Mucosa of rectum (tissue), 2 donors: ENCODE data around the gene TOX2.

Source experiments
- H3K27ac ChIP-seq, 2 donors: one replicate each; pipeline ENCODE4 v1.7.0; 2013; ENCODE audit warnings: inconsistent platforms in 2 of 2, low read depth in 2 of 2, low read length in 2 of 2
- H3K27me3 ChIP-seq, 2 donors: one replicate each; pipeline ENCODE4 v1.7.0; 2013; ENCODE audit warnings: low read length in 2 of 2; ENCODE audit not compliant: control insufficient read depth in 2 of 2, insufficient read depth in 2 of 2
- H3K36me3 ChIP-seq, 2 donors: one replicate each; pipeline ENCODE4 v1.7.0; 2013; ENCODE audit warnings: low read length in 2 of 2; ENCODE audit not compliant: control insufficient read depth in 2 of 2, insufficient read depth in 2 of 2
- H3K4me1 ChIP-seq, 2 donors: one replicate each; pipeline ENCODE4 v1.7.0; 2013; ENCODE audit warnings: low read length in 2 of 2, mild to moderate bottlenecking in 1 of 2; ENCODE audit not compliant: control insufficient read depth in 2 of 2, insufficient read depth in 2 of 2
- H3K4me3 ChIP-seq, 2 donors: one replicate each; pipeline ENCODE4 v1.7.0; 2013; ENCODE audit warnings: low read length in 2 of 2
- H3K9ac ChIP-seq, 2 donors: one replicate each; pipeline ENCODE4 v1.7.0; 2013; ENCODE audit warnings: low read length in 2 of 2, low read depth in 1 of 2, mild to moderate bottlenecking in 1 of 2
- H3K9me3 ChIP-seq, 2 donors: one replicate each; pipeline ENCODE4 v1.7.0; 2013; ENCODE audit warnings: low read length in 2 of 2; ENCODE audit not compliant: control insufficient read depth in 2 of 2
- donor health status: healthy.
- donor health status: Normal muscosa, but diverticular disease.

The TOX2 gene

GRCh38 chr20:44072384-44072783 is 157.7 kb downstream of the TOX2 start:
- Histone ChIP-seq H3K4me3 (no peak overlapping the region), H3K27ac (no peak overlapping the region), H3K9me3 (no peaks in the 10 kb centered on the region), H3K36me3 (no peaks in the 10 kb centered on the region), H3K9ac (no peak overlapping the region), H3K27me3 (no peaks in the 10 kb centered on the region), H3K4me1 (peaks cover 0 to 8% of the 10 kb centered on the region in 2 donors)

DNA sequence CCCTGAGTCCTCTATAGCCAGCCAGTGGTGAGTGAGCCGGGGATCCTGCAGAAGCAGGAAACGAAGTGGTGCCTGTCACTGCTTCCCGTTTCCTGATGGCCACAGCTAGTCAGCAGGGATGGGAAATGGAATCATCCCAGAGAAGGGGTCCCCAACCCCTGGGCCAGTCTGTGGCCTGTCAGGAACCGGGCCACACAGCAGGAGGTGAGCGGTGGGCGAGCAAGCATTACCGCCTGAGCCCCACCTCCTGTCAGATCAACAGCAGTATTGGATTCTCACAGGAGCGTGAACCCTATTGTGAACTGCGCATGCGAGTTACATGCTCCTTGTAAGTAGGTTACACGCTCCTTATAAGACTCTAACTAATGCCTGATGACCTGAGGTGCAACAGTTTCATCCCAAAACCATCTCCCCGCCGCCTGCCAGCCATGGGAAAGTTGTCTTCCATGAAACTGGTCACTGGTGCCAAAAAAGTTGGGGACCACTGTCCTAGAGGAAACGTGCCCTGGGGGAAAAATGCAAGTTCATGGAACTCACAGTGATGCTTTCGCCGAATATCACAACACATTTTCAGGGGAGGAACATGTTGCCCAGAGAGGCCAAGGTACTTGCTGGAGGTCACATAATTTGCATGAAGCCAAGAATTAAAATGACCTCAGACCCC is 158.5 kb downstream of the TOX2 start:
- H3K9ac ChIP-seq, result no peak overlapping the region
- no peaks in the 10 kb centered on the region for H3K27me3 ChIP-seq
- peaks cover 0 to 5% of the 10 kb centered on the region in 2 donors for H3K4me1 ChIP-seq
- no peak overlapping the region for H3K27ac ChIP-seq
- H3K9me3 ChIP-seq, result no peaks in the 10 kb centered on the region
- H3K4me3 ChIP-seq, result no peak overlapping the region
- H3K36me3 ChIP-seq, result no peaks in the 10 kb centered on the region

- Histone ChIP-seq H3K9me3 (no peaks in the 10 kb centered on the region), H3K4me1 (peaks cover 0 to 5% of the 10 kb centered on the region in 2 donors), H3K36me3 (no peaks in the 10 kb centered on the region), H3K27me3 (no peaks in the 10 kb centered on the region), H3K4me3 (no peak overlapping the region), H3K27ac (no peak overlapping the region), H3K9ac (no peak overlapping the region)
Observed at GRCh38 chr20:44073675-44074071, 159.0 kb downstream of the TOX2 start.

DNA sequence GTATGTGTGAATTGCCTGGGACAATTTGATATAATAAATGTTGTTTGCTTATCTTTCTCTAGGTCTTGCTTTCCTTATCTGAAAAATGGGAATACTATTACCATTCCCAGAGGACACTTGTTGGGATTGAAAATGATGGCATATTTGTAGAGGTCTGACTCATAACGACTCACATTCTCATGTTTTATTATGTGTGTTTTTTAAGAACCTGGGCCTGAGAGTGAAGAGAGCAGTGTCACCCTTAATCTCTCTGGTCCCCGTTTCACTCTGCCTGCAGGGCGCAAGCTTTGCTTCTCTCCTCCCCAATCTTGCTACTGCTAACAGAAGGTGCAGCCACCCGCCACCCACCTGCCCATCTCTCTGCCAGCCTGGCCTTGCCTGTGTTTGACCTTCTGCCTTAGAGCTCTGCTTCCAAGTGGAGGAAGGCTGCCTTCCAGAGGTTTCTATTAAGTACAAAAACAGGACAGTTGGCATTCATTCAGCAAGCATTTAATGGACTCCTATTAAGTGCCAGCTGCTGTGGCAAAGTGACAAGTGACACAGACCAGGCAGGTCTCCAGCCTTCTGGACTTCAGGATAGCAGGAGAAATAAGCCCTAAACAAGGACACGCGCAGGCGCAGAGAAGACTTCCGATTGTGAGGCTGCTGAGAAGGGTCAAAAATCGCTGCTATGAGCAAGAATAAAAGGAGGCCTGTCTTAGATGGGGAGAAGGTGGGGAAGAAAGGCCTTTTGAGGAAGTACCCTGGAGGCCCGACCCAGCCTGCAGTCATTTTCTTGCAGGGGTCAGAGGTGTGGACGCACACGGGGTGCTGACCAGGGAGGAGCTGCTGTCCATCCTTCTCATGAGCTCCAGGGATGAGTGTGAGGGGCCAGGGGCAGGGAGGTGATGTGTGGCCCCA is 159.8 kb downstream of the TOX2 start:
- no peaks in the 10 kb centered on the region for H3K36me3 ChIP-seq
- peaks cover 0 to 5% of the 10 kb centered on the region in 2 donors for H3K4me1 ChIP-seq
- H3K27me3 ChIP-seq, result no peaks in the 10 kb centered on the region
- no peak overlapping the region for H3K27ac ChIP-seq
- no peak overlapping the region for H3K4me3 ChIP-seq
- no peaks in the 10 kb centered on the region for H3K9me3 ChIP-seq
- no peak overlapping the region for H3K9ac ChIP-seq

DNA sequence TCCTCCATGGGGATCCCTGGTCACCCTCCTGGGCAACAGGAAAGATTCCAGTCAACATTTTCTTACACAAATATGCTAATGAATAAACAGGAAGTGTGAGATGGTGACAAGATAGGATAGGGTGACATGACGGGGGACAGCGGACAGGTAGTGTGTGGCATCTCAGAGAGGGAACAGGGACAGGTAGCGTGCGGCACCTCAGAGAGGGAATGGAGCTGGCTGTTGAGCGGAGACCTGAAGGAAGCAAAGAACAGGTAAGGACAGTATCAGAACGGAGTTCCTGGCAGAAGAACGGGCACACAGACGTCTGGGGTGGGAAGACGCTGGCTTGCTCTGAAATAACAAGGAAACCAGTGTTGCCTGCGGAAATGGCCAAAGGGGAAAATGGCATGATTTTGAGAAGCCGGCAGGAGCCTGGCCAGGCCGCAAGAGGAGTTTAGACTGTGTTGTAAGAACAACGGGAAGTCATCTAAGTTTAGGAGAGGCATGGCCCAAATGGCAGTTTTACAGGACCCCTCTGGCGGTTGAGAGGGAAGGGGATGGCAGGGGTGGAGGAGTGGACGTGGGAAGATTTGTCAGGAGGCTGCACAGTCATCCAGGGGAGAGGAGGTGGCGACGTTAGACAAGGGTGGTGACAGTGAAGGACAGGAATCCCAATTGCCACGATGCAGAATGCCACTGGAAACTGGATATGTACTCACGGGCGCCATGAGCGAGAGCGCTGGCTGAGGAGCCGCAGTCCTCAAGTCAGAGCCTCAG is 160.7 kb downstream of the TOX2 start:
- Histone ChIP-seq H3K36me3 (no peaks in the 10 kb centered on the region), H3K27me3 (no peaks in the 10 kb centered on the region), H3K9me3 (no peaks in the 10 kb centered on the region), H3K4me1 (peaks cover 0 to 5% of the 10 kb centered on the region in 2 donors), H3K4me3 (no peak overlapping the region), H3K9ac (no peak overlapping the region), H3K27ac (no peak overlapping the region)

- H3K4me3 ChIP-seq, result no peak overlapping the region
- no peak overlapping the region for H3K9ac ChIP-seq
- H3K36me3 ChIP-seq, result no peaks in the 10 kb centered on the region
- H3K9me3 ChIP-seq, result no peaks in the 10 kb centered on the region
- H3K27ac ChIP-seq, result no peak overlapping the region
- H3K27me3 ChIP-seq, result no peaks in the 10 kb centered on the region
- peaks cover 0 to 3% of the 10 kb centered on the region in 2 donors for H3K4me1 ChIP-seq
Observed at GRCh38 chr20:44075950-44076232, 161.2 kb downstream of the TOX2 start.

DNA sequence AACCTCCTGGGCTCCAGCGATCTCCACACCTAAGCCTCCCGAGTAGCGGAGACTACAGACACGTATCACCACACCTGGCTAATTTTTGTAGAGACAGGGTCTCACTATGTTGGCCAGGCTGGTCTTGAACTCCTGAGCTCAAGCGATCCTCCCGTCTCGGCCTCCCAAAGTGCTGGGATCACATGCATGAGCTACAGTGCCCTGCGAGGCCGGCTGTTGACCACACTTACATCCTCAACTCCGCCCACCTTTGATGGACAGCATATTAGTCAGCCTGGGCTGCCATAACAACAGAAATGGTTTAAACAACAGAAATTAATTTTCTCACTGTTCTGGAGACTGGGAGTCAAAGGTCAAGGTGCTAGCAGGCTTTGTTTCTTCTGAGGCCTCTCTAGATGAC is 164.6 kb downstream of the TOX2 start:
- no peaks in the 10 kb centered on the region for H3K36me3 ChIP-seq
- H3K27ac ChIP-seq, result no peak overlapping the region
- H3K4me3 ChIP-seq, result no peak overlapping the region
- H3K4me1 ChIP-seq, result no peaks in the 10 kb centered on the region
- H3K9ac ChIP-seq, result no peak overlapping the region
- no peaks in the 10 kb centered on the region for H3K27me3 ChIP-seq
- no peaks in the 10 kb centered on the region for H3K9me3 ChIP-seq

DNA sequence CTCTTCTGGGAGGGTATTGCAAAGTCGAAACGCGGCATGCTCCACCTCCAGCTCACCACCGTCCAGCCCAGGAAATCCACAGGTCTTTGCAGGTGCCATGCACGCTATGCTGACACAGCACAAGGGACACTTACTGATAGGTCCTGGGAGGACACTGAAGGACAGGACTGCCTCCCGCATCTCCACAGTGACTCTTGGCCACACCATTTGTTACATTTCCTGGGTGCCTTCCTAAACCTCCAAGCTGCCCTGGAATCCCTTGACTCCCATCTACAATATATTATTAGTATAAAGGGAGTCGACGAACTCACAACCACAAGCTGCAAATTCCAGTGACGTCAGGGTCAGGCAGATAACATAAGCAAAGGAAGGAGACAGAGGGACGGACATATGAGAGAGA is 165.4 kb downstream of the TOX2 start:
- H3K9me3 ChIP-seq, result no peaks in the 10 kb centered on the region
- H3K4me1 ChIP-seq, result no peaks in the 10 kb centered on the region
- no peaks in the 10 kb centered on the region for H3K36me3 ChIP-seq
- H3K9ac ChIP-seq, result peak overlapping the region in 1 of 2 donors; percentile 14
- no peaks in the 10 kb centered on the region for H3K27me3 ChIP-seq
- H3K4me3 ChIP-seq, result no peak overlapping the region
- no peak overlapping the region for H3K27ac ChIP-seq

DNA sequence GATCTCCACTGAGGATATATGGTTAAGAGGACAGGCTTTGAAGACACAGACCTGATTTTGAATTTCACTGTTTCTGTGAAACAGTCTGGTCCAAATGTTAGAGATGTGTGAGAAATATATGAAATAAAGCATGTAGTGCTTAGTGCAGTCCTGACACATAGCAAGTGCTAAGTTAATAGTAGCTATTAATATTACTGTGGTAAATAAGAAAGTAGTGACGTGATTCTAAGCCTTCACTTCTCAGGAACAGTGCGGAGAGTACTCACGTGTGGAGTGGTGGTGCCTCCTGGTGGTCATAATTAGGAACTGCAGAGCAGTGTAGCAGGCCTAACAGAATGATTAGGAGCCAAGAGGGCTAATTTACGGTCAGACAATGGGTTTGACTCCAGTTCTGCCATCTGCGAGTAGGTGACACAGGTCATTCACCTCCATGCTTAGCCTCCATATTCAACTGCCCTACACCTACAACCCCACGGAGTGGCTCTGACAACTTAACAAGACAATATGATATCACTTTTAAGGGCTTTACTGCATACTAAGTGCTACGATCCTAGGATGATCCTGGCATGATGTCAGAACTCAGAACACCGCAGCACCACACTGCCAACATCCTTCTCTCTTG is 166.1 kb downstream of the TOX2 start:
- peak overlapping the region in 1 of 2 donors; percentile 14 for H3K9ac ChIP-seq
- H3K4me3 ChIP-seq, result no peak overlapping the region
- H3K27ac ChIP-seq, result no peak overlapping the region
- H3K9me3 ChIP-seq, result no peaks in the 10 kb centered on the region
- no peaks in the 10 kb centered on the region for H3K4me1 ChIP-seq
- H3K27me3 ChIP-seq, result no peaks in the 10 kb centered on the region
- H3K36me3 ChIP-seq, result no peaks in the 10 kb centered on the region

DNA sequence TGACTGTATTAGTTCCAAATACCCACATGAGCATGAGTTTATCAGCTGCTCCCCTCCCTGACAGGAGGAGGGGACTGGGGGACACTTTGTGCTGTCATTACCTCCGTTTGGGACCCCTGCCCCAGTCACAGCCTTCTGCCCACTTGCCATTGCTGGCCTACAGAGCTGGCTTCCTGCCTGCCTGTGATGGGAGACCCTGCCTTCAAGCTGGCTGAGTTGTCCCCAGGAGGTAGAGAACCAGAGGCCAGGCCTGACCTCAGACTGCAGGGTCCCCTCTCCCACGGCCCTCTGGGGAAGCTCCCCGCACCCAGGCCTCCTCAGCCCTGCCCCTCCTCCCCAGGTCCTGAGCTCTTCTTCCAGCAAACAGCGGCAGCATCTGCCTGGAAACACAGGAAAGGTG is 166.8 kb downstream of the TOX2 start:
- H3K4me3 ChIP-seq, result no peak overlapping the region

More for the DNA sequence above, 166.8 kb downstream of the TOX2 start:
- H3K36me3 ChIP-seq, result no peaks in the 10 kb centered on the region
- H3K27ac ChIP-seq, result no peak overlapping the region
- no peaks in the 10 kb centered on the region for H3K27me3 ChIP-seq
- H3K9ac ChIP-seq, result no peak overlapping the region
- H3K4me1 ChIP-seq, result no peaks in the 10 kb centered on the region
- no peaks in the 10 kb centered on the region for H3K9me3 ChIP-seq
